Upper lobe of left lung (tissue), 6 donors: ENCODE data around the gene WDTC1. TPM values are rescaled to one million over a fixed set of nuclear protein-coding genes. Genes with fewer than 3 reads are reported as not detected.

Experiments used
- ATAC-seq, 2 donors: fragments of 200-7000 bp; cut with Tn5 transposase; one replicate each; pipeline ENCODE4 v1.9.1; 2022; ENCODE audit warnings: mild to moderate bottlenecking in 2 of 2, moderate library complexity in 2 of 2; ENCODE audit not compliant: low FRiP score in 2 of 2
- DNase-seq, 2 donors: peaks; one replicate each; pipeline ENCODE4 v3.0.0-alpha.2; 2019 to 2020
- H3K27ac ChIP-seq, 4 donors: fragments of 200-600 bp; sonication (generic); one replicate each; pipeline ENCODE4 v1.5.1; 2016 to 2019
- H3K27me3 ChIP-seq, 4 donors: fragments of 200-600 bp; sonication (generic); one replicate each; pipeline ENCODE4 v1.5.1; 2017 to 2019
- H3K36me3 ChIP-seq, 4 donors: fragments of 200-600 bp; sonication (generic); one replicate each; pipeline ENCODE4 v1.5.1; 2016 to 2019
- H3K4me1 ChIP-seq, 4 donors: fragments of 200-600 bp; sonication (generic); one replicate each; pipeline ENCODE4 v1.5.1; 2018 to 2019
- H3K4me3 ChIP-seq, 4 donors: fragments of 200-600 bp; sonication (generic); one replicate each; pipeline ENCODE4 v1.5.1; 2017 to 2019; ENCODE audit warnings: mild to moderate bottlenecking in 2 of 4, moderate library complexity in 1 of 4
- H3K9me3 ChIP-seq, 4 donors: fragments of 200-600 bp; sonication (generic); one replicate each; pipeline ENCODE4 v1.5.1; 2018 to 2019
- EP300 ChIP-seq, 4 donors: sonication (generic); formaldehyde crosslinking; IDR thresholded peaks; one replicate each; pipeline ENCODE4 v1.5.1; 2017; ENCODE audit warnings: antibody characterized with exemption in 4 of 4, control low read depth in 2 of 4
- POLR2A ChIP-seq, 4 donors: fragments of 450-650 bp; IDR thresholded peaks; one replicate each; pipeline ENCODE4 v1.5.1; 2016 to 2017; ENCODE audit warnings: antibody characterized with exemption in 4 of 4, mild to moderate bottlenecking in 2 of 4
- POLR2AphosphoS5 ChIP-seq, 2 donors: sonication (generic); formaldehyde crosslinking; IDR thresholded peaks; one replicate each; pipeline ENCODE4 v1.5.1; 2017; ENCODE audit warnings: antibody characterized with exemption in 2 of 2
- WGBS, 2 donors: methylation state at CpG; one replicate each; pipeline ENCODE4 v1.1.5; 2017 to 2018; 5-methylcytosine and 5-hydroxymethylcytosine counted together
- total RNA-seq, 6 donors: library from RNA; depleted of rRNA in 4 of 6; stranded (reverse); fragments of >200 nt in 4 of 6; gene quantifications; one replicate each; pipeline versions ENCODE4 v1.1.0 to v1.2.1, GENCODE V29; 2016 to 2021
- TF ChIP-seq, protein P1 (sequence below), 6 experiments: fragments of 450-650 bp in 4 of 6; fragments of 200-600 bp in 2 of 6; sonication (generic) in 2 of 6; IDR thresholded peaks; one replicate each; pipeline ENCODE4 v1.5.1; 2016 to 2019; ENCODE audit warnings: antibody characterized with exemption in 6 of 6
- donor health status: DM: no; HTN: no; CAD: no; lungs with moderate emphysema.
- donor health status: DM: no; HTN: yes; CAD: no; lungs with severe emphysema.

Gene WDTC1
- total RNA-seq, 6 donors from 2014 or later: 43.5 to 75.0 (median 51.8) TPM

DNA sequence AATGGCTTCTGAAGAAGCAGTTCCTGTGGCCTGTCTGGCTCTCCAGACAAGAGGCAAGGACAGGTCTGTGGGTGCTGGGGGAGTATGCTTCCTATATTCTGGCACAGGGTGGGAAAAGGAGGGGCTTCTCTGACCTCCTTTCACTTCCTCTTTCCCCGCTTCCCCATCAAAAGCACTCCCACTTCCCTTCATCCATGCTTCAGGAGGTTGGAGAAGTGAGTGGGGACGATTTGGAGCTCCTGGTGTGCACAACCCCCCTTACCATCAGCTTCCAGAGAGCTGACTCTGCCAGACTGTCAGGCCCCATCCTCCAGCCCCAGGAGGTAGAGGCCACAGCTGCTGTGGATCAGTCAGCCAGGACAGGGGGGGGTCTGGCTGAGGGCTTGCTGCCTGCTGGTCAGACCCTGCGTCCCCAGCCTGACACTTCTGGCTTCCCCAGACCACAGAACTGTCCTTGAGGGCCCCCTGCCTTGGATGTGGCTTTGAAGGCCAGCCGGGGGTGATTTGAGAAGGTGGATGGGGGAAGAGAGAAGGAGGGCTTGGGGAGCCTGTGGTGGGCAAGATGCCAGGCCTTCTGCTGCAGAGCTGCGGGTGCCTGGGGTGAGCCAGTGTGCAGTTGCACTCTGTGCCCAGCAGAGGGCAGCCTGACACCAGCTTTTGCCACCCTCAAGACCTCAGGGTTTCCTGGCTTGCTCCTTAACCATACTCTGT lies 66.1 kb downstream of the WDTC1 start:
- ATAC-seq: peak; percentile 92 to 93
- 29 to 50% methylated on average over 2 to 5 of the region's 5 CpGs for WGBS, 2 donors
- H3K36me3 ChIP-seq: peaks cover 18 to 87% (median 65%) of the 10 kb centered on the region in 4 donors

DNA sequence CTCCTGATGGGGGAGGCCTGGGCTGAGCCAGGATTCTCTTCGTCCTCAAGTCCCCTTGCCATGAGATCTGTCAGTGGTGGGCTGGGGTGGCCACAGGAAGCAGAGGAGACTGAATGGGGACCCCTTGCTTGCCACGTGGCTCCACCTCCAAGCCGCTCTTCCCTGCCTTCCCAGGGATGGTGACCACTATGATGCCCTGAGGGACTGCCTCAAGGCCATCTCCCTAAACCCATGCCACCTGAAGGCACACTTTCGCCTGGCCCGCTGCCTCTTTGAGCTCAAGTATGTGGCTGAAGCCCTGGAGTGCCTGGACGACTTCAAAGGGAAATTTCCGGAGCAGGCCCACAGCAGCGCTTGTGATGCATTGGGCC lies 66.6 kb downstream of the WDTC1 start:
- TF ChIP-seq EP300 (IDR thresholded peaks at IDR 0.05): no peak
- Histone ChIP-seq H3K27ac (peak overlapping the region in 2 of 4 donors; percentile 41 to 75), H3K4me1 (peaks cover 22 to 30% (median 27%) of the 10 kb centered on the region in 4 donors), H3K27me3 (no peaks in the 10 kb centered on the region), H3K36me3 (peaks cover 18 to 87% (median 63%) of the 10 kb centered on the region in 4 donors), H3K9me3 (no peaks in the 10 kb centered on the region), H3K4me3 (no peak overlapping the region)
- WGBS, 2 donors: 72% methylated on average over 7 to 8 of the region's 8 CpGs
- DNase-seq (no peak), ATAC-seq (no peak)

More for the DNA sequence above, 66.1 kb downstream of the WDTC1 start:
- TF ChIP-seq, protein P1, sequence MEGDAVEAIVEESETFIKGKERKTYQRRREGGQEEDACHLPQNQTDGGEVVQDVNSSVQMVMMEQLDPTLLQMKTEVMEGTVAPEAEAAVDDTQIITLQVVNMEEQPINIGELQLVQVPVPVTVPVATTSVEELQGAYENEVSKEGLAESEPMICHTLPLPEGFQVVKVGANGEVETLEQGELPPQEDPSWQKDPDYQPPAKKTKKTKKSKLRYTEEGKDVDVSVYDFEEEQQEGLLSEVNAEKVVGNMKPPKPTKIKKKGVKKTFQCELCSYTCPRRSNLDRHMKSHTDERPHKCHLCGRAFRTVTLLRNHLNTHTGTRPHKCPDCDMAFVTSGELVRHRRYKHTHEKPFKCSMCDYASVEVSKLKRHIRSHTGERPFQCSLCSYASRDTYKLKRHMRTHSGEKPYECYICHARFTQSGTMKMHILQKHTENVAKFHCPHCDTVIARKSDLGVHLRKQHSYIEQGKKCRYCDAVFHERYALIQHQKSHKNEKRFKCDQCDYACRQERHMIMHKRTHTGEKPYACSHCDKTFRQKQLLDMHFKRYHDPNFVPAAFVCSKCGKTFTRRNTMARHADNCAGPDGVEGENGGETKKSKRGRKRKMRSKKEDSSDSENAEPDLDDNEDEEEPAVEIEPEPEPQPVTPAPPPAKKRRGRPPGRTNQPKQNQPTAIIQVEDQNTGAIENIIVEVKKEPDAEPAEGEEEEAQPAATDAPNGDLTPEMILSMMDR (IDR thresholded peaks at IDR 0.05): peak; percentile 98 to 99 (median 99)
- TF ChIP-seq POLR2A (IDR thresholded peaks at IDR 0.05): no peak
- TF ChIP-seq POLR2AphosphoS5 (IDR thresholded peaks at IDR 0.05): peak in 1 of 2 donors; percentile 33
- peak; percentile 81 to 88 for DNase-seq
- peaks cover 22 to 30% (median 27%) of the 10 kb centered on the region in 4 donors for H3K4me1 ChIP-seq
- no peaks in the 10 kb centered on the region for H3K27me3 ChIP-seq
- no peaks in the 10 kb centered on the region for H3K9me3 ChIP-seq
- no peak overlapping the region for H3K4me3 ChIP-seq
- peak overlapping the region; percentile 41 to 75 (median 69) for H3K27ac ChIP-seq

DNA sequence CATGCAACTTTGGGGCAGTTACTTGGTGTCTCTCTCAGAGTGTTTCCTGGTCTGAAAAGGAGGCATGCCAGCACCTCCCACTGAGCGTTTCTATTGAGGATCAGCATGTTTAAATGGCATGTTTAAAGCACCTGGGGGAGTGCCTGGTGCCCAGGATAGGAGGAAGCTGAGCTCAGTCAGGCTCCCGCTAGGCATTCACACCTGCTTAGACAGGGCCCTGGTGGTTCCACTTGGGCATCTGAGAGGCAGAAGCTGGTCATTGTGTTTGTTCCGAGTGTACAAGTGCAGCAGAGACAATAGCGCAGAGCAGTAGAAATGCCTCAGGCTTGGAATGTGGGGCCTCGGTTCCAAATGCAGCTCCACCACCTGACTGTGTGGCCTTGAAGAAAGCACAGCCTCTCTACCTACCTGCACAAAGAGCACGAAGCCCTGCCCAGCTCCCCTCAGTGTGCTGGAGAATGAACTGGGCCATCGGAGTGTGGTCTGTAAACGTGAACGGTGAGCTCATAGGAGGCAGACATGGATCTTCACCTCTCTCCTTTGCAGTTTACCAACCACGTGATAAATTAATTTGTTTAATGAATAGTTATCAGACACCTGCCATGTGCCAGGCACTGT lies 67.3 kb downstream of the WDTC1 start:
- Histone ChIP-seq H3K4me1 (peaks cover 22 to 30% (median 27%) of the 10 kb centered on the region in 4 donors), H3K27ac (no peak overlapping the region), H3K27me3 (no peaks in the 10 kb centered on the region), H3K9me3 (no peaks in the 10 kb centered on the region), H3K36me3 (peaks cover 18 to 88% (median 64%) of the 10 kb centered on the region in 4 donors), H3K4me3 (no peak overlapping the region)
- no peak for ATAC-seq
- TF ChIP-seq EP300 (IDR thresholded peaks at IDR 0.05): no peak
- no peak for TF ChIP-seq POLR2AphosphoS5 (IDR thresholded peaks at IDR 0.05)
- TF ChIP-seq POLR2A (IDR thresholded peaks at IDR 0.05): no peak
- TF ChIP-seq, protein P1 (IDR thresholded peaks at IDR 0.05): no peak
- WGBS, 2 donors: 83 to 90% methylated on average over 8 to 10 of the region's 10 CpGs
- no peak for DNase-seq

DNA sequence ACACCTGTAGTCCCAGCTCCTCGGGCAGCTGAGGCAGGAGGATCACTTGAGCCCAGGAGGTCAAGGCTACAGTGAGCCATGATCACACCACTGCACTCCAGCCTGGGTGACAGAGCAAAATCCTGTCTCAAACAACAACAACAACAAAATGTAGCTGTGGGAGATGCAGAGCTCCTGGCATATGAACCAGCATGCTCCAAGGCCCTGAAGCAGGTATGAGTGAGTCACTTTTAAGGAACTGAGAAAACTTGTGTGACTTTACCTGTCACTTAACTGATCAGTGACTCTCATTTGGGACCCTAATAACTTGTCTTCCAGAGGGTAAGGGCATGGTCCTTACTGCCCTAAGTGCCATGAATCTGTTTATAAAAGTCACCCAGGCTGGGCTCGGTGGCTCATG lies 68.2 kb downstream of the WDTC1 start:
- no peak overlapping the region for H3K27ac ChIP-seq
- no peak overlapping the region for H3K4me3 ChIP-seq
- 91 to 100% methylated on average over 2 of the region's 2 CpGs for WGBS, 2 donors
- H3K9me3 ChIP-seq: no peaks in the 10 kb centered on the region
- DNase-seq (no peak), ATAC-seq (no peak)
- no peaks in the 10 kb centered on the region for H3K27me3 ChIP-seq
- H3K4me1 ChIP-seq: peaks cover 22 to 27% (median 27%) of the 10 kb centered on the region in 4 donors
- peaks cover 14 to 79% (median 59%) of the 10 kb centered on the region in 4 donors for H3K36me3 ChIP-seq
- TF ChIP-seq POLR2A (IDR thresholded peaks at IDR 0.05) (no peak), POLR2AphosphoS5 (IDR thresholded peaks at IDR 0.05) (no peak), EP300 (IDR thresholded peaks at IDR 0.05) (no peak)
- TF ChIP-seq, protein P1 (IDR thresholded peaks at IDR 0.05): no peak

DNA sequence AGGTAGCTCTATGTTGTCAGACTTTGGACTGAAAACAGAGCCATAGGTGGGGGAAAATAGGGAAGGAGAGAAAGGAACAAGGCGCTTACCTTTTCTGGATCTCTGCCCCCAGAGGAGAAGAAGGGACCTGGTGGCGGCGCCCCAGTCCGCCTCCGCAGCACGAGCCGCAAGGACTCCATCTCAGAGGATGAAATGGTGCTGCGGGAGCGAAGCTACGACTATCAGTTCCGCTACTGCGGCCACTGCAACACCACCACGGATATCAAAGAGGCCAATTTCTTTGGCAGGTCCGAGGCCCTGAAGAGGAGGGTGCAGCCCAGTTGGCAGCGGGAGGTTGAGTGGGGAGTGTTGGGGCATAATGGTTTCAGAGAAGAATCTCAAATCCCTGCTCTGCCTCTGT lies 69.1 kb downstream of the WDTC1 start:
- 92 to 93% methylated on average over 15 of the region's 15 CpGs for WGBS, 2 donors
- no peak overlapping the region for H3K27ac ChIP-seq
- H3K36me3 ChIP-seq: peaks cover 9 to 70% (median 51%) of the 10 kb centered on the region in 4 donors
- no peak for ATAC-seq
- H3K4me3 ChIP-seq: no peak overlapping the region
- no peak for DNase-seq
- no peaks in the 10 kb centered on the region for H3K27me3 ChIP-seq
- H3K9me3 ChIP-seq: no peaks in the 10 kb centered on the region
- H3K4me1 ChIP-seq: peaks cover 22 to 27% (median 27%) of the 10 kb centered on the region in 4 donors
- TF ChIP-seq, protein P1 (IDR thresholded peaks at IDR 0.05): no peak
- TF ChIP-seq EP300 (IDR thresholded peaks at IDR 0.05) (no peak), POLR2A (IDR thresholded peaks at IDR 0.05) (no peak), POLR2AphosphoS5 (IDR thresholded peaks at IDR 0.05) (no peak)
